ENCODE measurements around the gene ADAMTS12. TPM values are rescaled to one million over a fixed set of nuclear protein-coding genes. Genes with fewer than 3 reads are reported as not detected.

The ADAMTS12 gene
- total RNA-seq, 1 experiment from 2014 or later: not detected

DNA sequence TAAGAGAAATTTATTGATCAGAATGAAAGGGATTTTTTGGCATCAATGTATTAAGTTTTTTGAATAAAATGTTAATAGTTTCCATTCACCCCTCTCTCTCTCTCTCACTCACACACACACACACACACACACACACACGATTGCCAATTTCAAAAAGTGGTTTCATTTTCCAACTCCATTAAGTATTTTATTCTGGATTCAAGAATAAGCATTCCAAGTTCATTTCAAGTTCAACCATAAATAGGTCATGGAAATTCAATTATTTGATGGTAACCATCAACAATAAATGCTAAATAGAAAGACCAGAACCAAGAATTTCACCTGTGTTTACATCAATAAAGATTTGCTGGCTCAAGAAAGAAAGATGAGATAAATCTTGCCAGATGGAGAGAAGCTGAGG is 171.6 kb downstream of the ADAMTS12 start:
- no peak for DNase-seq (ENCODE audit: unreplicated experiment)
- intact Hi-C loops (cut with micrococcal nuclease): no loop called here
- Mint-ChIP-seq H3K4me1 (ENCODE audit: insufficient read depth, unreplicated experiment) (no peaks in the 10 kb centered on the region), H3K27ac (ENCODE audit: low read depth, unreplicated experiment) (no peak overlapping the region), H3K36me3 (ENCODE audit: insufficient read depth, unreplicated experiment) (no peaks in the 10 kb centered on the region), H3K9me3 (ENCODE audit: unreplicated experiment) (no peaks in the 10 kb centered on the region), H3K4me3 (ENCODE audit: unreplicated experiment) (no peak overlapping the region), H3K27me3 (ENCODE audit: insufficient read depth, unreplicated experiment) (no peaks in the 10 kb centered on the region)
- TF ChIP-seq, protein P1, sequence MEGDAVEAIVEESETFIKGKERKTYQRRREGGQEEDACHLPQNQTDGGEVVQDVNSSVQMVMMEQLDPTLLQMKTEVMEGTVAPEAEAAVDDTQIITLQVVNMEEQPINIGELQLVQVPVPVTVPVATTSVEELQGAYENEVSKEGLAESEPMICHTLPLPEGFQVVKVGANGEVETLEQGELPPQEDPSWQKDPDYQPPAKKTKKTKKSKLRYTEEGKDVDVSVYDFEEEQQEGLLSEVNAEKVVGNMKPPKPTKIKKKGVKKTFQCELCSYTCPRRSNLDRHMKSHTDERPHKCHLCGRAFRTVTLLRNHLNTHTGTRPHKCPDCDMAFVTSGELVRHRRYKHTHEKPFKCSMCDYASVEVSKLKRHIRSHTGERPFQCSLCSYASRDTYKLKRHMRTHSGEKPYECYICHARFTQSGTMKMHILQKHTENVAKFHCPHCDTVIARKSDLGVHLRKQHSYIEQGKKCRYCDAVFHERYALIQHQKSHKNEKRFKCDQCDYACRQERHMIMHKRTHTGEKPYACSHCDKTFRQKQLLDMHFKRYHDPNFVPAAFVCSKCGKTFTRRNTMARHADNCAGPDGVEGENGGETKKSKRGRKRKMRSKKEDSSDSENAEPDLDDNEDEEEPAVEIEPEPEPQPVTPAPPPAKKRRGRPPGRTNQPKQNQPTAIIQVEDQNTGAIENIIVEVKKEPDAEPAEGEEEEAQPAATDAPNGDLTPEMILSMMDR (IDR thresholded peaks at IDR 0.05; ENCODE audit: unreplicated experiment): no peak
- ChIA-PET CTCF (interaction anchor here (0.6 to 0.7 kb wide), 2 partner anchors 11 to 100 kb away, joined by 3 read pairs; no protein-coding TSS in a partner anchor), POLR2A (interaction anchor here (0.6 to 1.3 kb wide), 2 partner anchors 29 to 156 kb away, joined by 3 read pairs; no protein-coding TSS in a partner anchor)
- no TSS peak for BruUV-seq (replicated peaks)

DNA sequence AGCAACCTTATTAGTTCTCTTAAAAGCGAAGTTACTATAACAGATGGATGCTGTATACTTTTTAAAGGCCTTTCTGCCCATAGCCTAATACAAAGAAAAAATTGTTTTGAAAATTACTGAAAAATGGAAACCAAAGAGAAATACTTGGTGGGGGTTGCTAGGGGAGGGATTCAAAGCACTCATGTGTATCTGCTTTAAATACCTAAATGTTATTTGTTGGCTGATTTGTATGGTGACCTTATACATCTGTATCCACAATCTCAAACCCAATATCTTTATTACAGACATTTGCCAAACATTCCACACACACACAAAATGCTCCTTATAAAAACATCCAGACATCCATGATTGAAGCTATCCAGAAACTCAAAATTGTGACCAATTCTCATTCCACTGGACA is 172.0 kb downstream of the ADAMTS12 start:
- ChIA-PET CTCF (interaction anchor here (0.6 to 0.7 kb wide), 2 partner anchors 11 to 100 kb away, joined by 3 read pairs; no protein-coding TSS in a partner anchor), POLR2A (interaction anchor here (0.6 to 1.3 kb wide), 3 partner anchors 28 to 155 kb away, joined by 3 read pairs; no protein-coding TSS in a partner anchor)
- DNase-seq (ENCODE audit: unreplicated experiment): no peak
- H3K9me3 Mint-ChIP-seq (ENCODE audit: unreplicated experiment): peaks cover 2% of the 10 kb centered on the region
- H3K4me1 Mint-ChIP-seq (ENCODE audit: insufficient read depth, unreplicated experiment): no peaks in the 10 kb centered on the region
- TF ChIP-seq, protein P1 (IDR thresholded peaks at IDR 0.05; ENCODE audit: unreplicated experiment): no peak
- no peaks in the 10 kb centered on the region for H3K36me3 Mint-ChIP-seq (ENCODE audit: insufficient read depth, unreplicated experiment)
- H3K27me3 Mint-ChIP-seq (ENCODE audit: insufficient read depth, unreplicated experiment): no peaks in the 10 kb centered on the region
- no peak overlapping the region for H3K4me3 Mint-ChIP-seq (ENCODE audit: unreplicated experiment)
- BruUV-seq (replicated peaks): no TSS peak
- intact Hi-C loops (cut with micrococcal nuclease): no loop called here
- no peak overlapping the region for H3K27ac Mint-ChIP-seq (ENCODE audit: low read depth, unreplicated experiment)

DNA sequence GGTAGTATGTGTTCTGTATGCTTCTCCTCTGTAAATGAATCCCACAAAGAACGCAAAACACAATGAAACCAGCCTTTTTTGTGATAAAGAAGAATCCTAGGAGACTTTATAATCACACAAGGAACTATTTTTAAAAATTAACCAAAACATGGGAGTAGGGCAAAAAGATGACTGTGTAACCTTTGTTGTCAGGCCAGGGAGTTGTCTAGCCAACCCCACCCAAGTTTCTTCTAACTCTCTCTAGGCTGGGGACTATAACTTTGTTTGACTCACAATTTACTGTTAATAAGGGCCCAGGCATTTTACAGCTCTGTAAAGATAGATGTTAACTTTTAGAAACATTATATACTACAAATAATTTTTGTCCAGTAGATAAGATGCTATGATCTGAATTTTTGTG is 176.1 kb downstream of the ADAMTS12 start:
- no peak overlapping the region for H3K27ac Mint-ChIP-seq (ENCODE audit: low read depth, unreplicated experiment)
- CTCF ChIA-PET: interaction anchor here (0.7 kb wide), 1 partner anchor 146 kb away, joined by 3 read pairs; no protein-coding TSS in a partner anchor

DNA sequence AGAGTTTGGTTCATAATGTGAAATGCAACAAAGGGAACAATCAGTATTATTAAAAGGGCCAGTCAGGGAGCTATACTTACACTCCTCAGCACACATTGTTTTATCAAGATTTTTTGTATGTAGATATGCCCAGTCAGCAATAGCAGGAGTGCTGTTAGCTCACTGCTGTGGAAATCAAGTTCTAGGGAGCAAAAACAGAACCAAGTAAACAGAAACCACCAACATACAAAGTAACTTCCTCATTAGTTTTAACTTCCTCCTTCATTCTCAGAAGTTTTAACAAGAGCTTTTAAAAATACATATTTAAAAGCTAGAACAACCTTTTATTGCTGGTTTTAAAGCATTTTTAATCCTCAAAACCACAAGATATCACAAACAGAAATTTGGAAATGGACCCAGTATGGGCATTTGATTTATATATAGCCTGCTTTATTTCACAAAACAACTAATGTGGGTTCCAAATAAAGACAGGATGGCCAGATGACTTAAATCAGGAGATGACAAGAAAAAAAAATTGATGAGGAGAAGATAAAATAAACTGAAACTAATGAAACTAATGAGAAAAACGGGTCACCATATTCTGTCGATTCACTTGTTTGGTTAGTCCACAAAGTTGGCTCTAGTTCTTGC is 178.5 kb downstream of the ADAMTS12 start:
- ChIA-PET POLR2A (no interaction called here), CTCF (interaction anchor here (1.0 kb wide), 1 partner anchor 231 kb away, joined by 3 read pairs; no protein-coding TSS in a partner anchor)
- Mint-ChIP-seq H3K9me3 (ENCODE audit: unreplicated experiment) (peaks cover 22% of the 10 kb centered on the region), H3K27ac (ENCODE audit: low read depth, unreplicated experiment) (no peak overlapping the region), H3K27me3 (ENCODE audit: insufficient read depth, unreplicated experiment) (no peaks in the 10 kb centered on the region), H3K4me3 (ENCODE audit: unreplicated experiment) (no peak overlapping the region), H3K4me1 (ENCODE audit: insufficient read depth, unreplicated experiment) (no peaks in the 10 kb centered on the region), H3K36me3 (ENCODE audit: insufficient read depth, unreplicated experiment) (no peaks in the 10 kb centered on the region)
- BruUV-seq (replicated peaks): no TSS peak
- TF ChIP-seq, protein P1 (IDR thresholded peaks at IDR 0.05; ENCODE audit: unreplicated experiment): no peak
- DNase-seq (ENCODE audit: unreplicated experiment): no peak
- intact Hi-C loops (cut with micrococcal nuclease): no loop called here

More for the DNA sequence above, 176.1 kb downstream of the ADAMTS12 start:
- H3K27me3 Mint-ChIP-seq (ENCODE audit: insufficient read depth, unreplicated experiment): no peaks in the 10 kb centered on the region
- no peak overlapping the region for H3K4me3 Mint-ChIP-seq (ENCODE audit: unreplicated experiment)
- H3K9me3 Mint-ChIP-seq (ENCODE audit: unreplicated experiment): peaks cover 15% of the 10 kb centered on the region
- H3K4me1 Mint-ChIP-seq (ENCODE audit: insufficient read depth, unreplicated experiment): no peaks in the 10 kb centered on the region
- no peak for DNase-seq (ENCODE audit: unreplicated experiment)
- POLR2A ChIA-PET: no interaction called here
- H3K36me3 Mint-ChIP-seq (ENCODE audit: insufficient read depth, unreplicated experiment): no peaks in the 10 kb centered on the region
- intact Hi-C loops (cut with micrococcal nuclease): no loop called here
- no TSS peak for BruUV-seq (replicated peaks)
- TF ChIP-seq, protein P1 (IDR thresholded peaks at IDR 0.05; ENCODE audit: unreplicated experiment): no peak
